DND-41 (cell line): Measurements from ENCODE around the gene ASH1L.

ENCODE experiments used
- ATAC-seq: fragments of 200-7000 bp; cut with Tn5 transposase; 3 replicates; pipeline ENCODE4 v1.9.1; 2021; ENCODE audit warnings: low read depth; ENCODE audit not compliant: insufficient read depth
- DNase-seq: peaks from one replicate; pipeline ENCODE4 v3.0.0-alpha.2; 2020
- H2AFZ ChIP-seq: 2 replicates; pipeline ENCODE4 v1.6.0; 2012; ENCODE audit warnings: low read depth, low read length
- H3K27ac ChIP-seq: 2 replicates; pipeline ENCODE4 v1.5.1; 2012; ENCODE audit warnings: low read length, inconsistent platforms
- H3K27me3 ChIP-seq: fragments of 200-600 bp; sonication (generic); 2 replicates; pipeline ENCODE4 v1.6.0; 2012; ENCODE audit warnings: low read length, mild to moderate bottlenecking, inconsistent platforms; ENCODE audit not compliant: insufficient read depth, poor library complexity
- H3K36me3 ChIP-seq: 2 replicates; pipeline ENCODE4 v1.5.1; 2012; ENCODE audit warnings: low read length, inconsistent platforms; ENCODE audit not compliant: insufficient read depth
- H3K4me1 ChIP-seq: 2 replicates; pipeline ENCODE4 v1.5.1; 2012; ENCODE audit warnings: mild to moderate bottlenecking, low read length; ENCODE audit not compliant: insufficient read depth
- H3K4me2 ChIP-seq: 2 replicates; pipeline ENCODE4 v1.6.0; 2012; ENCODE audit warnings: mild to moderate bottlenecking, moderate library complexity, low read length, inconsistent platforms; ENCODE audit not compliant: insufficient read depth
- H3K4me3 ChIP-seq, 2 experiments: fragments of 200-600 bp in 1 of 2; shearing (Covaris generic) in 1 of 2; 2 replicates each; pipeline ENCODE4 v1.5.1; 2012 to 2016; ENCODE audit warnings: inconsistent platforms in 2 of 2, low read length in 2 of 2, mild to moderate bottlenecking in 2 of 2, low read depth in 1 of 2, moderate library complexity in 1 of 2
- H3K79me2 ChIP-seq: 2 replicates; pipeline ENCODE4 v1.6.0; 2012; ENCODE audit warnings: low read length, inconsistent platforms; ENCODE audit not compliant: insufficient read depth
- H3K9ac ChIP-seq: 2 replicates; pipeline ENCODE4 v1.6.0; 2012; ENCODE audit warnings: low read depth, mild to moderate bottlenecking, inconsistent platforms, low read length, moderate library complexity
- H3K9me3 ChIP-seq: 2 replicates; pipeline ENCODE4 v1.5.1; 2012; ENCODE audit warnings: low read length, moderate library complexity, mild to moderate bottlenecking, inconsistent platforms; ENCODE audit not compliant: insufficient read depth, severe bottlenecking
- H4K20me1 ChIP-seq: 2 replicates; pipeline ENCODE4 v1.6.0; 2012; ENCODE audit warnings: low read length; ENCODE audit not compliant: insufficient read depth
- EZH2 ChIP-seq: IDR thresholded peaks from 3 replicates; pipeline ENCODE4 v1.6.1; 2012; ENCODE audit warnings: borderline replicate concordance, low read depth, mild to moderate bottlenecking, moderate library complexity, low read length, inconsistent platforms; ENCODE audit not compliant: severe bottlenecking
- TF ChIP-seq, protein P1 (sequence below): IDR thresholded peaks from 2 replicates; pipeline ENCODE4 v1.5.1; 2012; ENCODE audit warnings: borderline replicate concordance, low read length, moderate library complexity, mild to moderate bottlenecking; ENCODE audit not compliant: poor library complexity, severe bottlenecking; ENCODE audit errors: extremely low read depth

The ASH1L gene

DNA sequence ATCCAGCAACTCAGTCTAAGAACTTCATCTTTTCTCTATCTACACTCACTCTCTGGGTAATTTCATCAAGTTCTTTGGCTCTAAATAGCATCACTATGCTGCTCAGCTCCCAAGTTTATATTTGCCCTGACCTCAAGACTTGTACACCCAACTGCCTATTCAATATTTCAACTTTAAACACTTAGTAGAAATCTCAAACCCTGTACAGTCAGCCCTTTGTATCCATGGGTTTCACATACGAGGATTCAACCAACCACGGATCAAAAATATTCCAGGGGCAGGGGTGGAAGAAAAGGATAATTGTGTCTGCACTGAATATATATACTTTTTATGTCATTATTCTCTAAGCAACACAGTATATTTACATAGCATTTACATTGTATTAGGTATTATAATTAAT is 13.9 kb downstream of the ASH1L start:
- H3K36me3 ChIP-seq, result peaks cover 3% of the 10 kb centered on the region; the same call in 1 of the 2 replicates
- ATAC-seq (no peak), DNase-seq (no peak)
- no peak overlapping the region for H3K9ac ChIP-seq
- H3K9me3 ChIP-seq, result no peaks in the 10 kb centered on the region
- H3K4me2 ChIP-seq, result no peak overlapping the region
- H4K20me1 ChIP-seq, result peaks cover 60% of the 10 kb centered on the region
- H3K79me2 ChIP-seq, result peaks cover 97% of the 10 kb centered on the region
- H3K4me3 ChIP-seq, result no peak overlapping the region
- no peaks in the 10 kb centered on the region for H3K4me1 ChIP-seq
- no peak overlapping the region for H2AFZ ChIP-seq
- TF ChIP-seq, protein P1, sequence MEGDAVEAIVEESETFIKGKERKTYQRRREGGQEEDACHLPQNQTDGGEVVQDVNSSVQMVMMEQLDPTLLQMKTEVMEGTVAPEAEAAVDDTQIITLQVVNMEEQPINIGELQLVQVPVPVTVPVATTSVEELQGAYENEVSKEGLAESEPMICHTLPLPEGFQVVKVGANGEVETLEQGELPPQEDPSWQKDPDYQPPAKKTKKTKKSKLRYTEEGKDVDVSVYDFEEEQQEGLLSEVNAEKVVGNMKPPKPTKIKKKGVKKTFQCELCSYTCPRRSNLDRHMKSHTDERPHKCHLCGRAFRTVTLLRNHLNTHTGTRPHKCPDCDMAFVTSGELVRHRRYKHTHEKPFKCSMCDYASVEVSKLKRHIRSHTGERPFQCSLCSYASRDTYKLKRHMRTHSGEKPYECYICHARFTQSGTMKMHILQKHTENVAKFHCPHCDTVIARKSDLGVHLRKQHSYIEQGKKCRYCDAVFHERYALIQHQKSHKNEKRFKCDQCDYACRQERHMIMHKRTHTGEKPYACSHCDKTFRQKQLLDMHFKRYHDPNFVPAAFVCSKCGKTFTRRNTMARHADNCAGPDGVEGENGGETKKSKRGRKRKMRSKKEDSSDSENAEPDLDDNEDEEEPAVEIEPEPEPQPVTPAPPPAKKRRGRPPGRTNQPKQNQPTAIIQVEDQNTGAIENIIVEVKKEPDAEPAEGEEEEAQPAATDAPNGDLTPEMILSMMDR, result no peak
- no peak for TF ChIP-seq EZH2
- no peaks in the 10 kb centered on the region for H3K27me3 ChIP-seq
- no peak overlapping the region for H3K27ac ChIP-seq

DNA sequence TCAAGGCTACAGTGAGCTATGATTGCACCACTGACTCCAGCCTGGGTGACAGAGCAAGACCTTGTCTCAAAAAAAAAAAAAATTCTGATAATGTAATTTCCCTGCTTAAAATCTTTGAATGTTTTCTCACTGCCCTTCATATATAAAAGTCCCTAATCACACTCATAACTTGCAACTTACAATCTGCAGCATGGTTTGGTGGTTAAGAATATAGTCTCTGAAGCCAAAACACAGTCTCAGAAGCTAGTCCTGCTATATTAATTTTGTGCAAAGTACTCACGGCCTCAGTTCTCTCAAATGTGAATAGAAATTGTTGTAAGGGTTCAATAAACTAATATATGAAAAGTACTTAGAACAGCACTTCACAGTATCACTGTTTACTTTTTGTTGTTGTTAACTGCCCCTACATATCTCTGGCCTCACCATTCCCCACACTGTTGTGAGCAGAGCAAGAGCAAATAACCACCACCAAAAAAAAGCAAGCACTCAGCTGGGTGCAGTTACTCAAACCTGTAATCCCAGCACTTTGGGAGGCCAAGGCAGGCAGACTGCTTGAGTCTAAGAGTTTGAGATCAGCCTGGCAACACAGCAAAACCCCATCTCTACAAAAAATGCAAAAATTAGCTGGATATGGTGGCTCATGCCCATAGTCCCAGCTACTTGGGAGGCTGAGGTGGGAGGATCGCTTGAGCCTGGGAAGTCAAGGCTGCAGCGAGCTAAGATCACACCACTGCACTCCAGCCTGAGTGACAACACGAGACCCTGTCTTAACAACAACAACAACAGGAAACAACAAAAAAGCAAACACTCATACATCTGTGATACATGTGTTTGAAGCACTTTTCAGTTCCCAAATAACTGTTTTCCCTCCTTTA is 22.4 kb downstream of the ASH1L start:
- no peaks in the 10 kb centered on the region for H3K4me1 ChIP-seq
- no peaks in the 10 kb centered on the region for H3K9me3 ChIP-seq
- no peaks in the 10 kb centered on the region for H3K27me3 ChIP-seq
- H3K36me3 ChIP-seq, result no peaks in the 10 kb centered on the region; the same call in 1 of the 2 replicates
- H3K79me2 ChIP-seq, result peaks cover 97% of the 10 kb centered on the region
- H2AFZ ChIP-seq, result no peak overlapping the region
- H4K20me1 ChIP-seq, result peaks cover 36% of the 10 kb centered on the region; the same call in 1 of the 2 replicates
- H3K9ac ChIP-seq, result no peak overlapping the region
- H3K4me2 ChIP-seq, result no peak overlapping the region
- TF ChIP-seq, protein P1, result no peak
- TF ChIP-seq EZH2, result no peak
- ATAC-seq (no peak), DNase-seq (no peak)
- H3K27ac ChIP-seq, result no peak overlapping the region
- H3K4me3 ChIP-seq, result no peak overlapping the region

DNA sequence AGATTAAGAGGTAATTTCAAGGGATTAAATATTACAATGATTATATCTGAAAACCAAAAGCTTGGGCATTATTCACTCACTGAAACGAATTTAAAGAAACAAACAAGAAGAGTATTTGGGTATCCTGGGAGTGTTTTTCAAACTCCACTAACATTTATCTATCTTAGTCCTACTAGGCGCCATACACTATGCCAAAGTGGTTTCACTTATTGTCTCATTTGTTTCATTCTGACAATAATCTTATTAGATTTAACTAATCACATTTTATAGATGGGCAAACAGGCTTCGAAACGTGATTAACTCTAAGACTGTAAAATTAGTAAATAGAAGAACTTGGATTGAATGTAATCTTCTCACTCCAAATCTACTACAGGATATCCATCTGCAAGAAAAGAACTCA is 25.4 kb downstream of the ASH1L start:
- no peak for ATAC-seq
- no peak for TF ChIP-seq EZH2
- TF ChIP-seq, protein P1, result no peak
- H3K36me3 ChIP-seq, result no peaks in the 10 kb centered on the region
- H4K20me1 ChIP-seq, result peaks cover 29% of the 10 kb centered on the region; the same call in 1 of the 2 replicates
- no peak overlapping the region for H3K9ac ChIP-seq
- no peak overlapping the region for H2AFZ ChIP-seq
- H3K27me3 ChIP-seq, result no peaks in the 10 kb centered on the region
- no peaks in the 10 kb centered on the region for H3K4me1 ChIP-seq
- no peak overlapping the region for H3K4me3 ChIP-seq
- no peak overlapping the region for H3K4me2 ChIP-seq
- peaks cover 98% of the 10 kb centered on the region for H3K79me2 ChIP-seq
- DNase-seq, result no peak
- no peak overlapping the region for H3K27ac ChIP-seq
- no peaks in the 10 kb centered on the region for H3K9me3 ChIP-seq
